GM18507 (cell line): ENCODE measurements around the gene LNX1.
"Not testable (repeated sequence)": the region's sequence is repeated elsewhere in the genome, so short reads cannot be mapped to it uniquely, and the experiment has no call there.

ENCODE experiments used
- DNase-seq: peaks from one replicate; pipeline ENCODE4 v3.0.0; 2011; ENCODE audit warnings: low read depth; ENCODE audit not compliant: insufficient read length; ENCODE audit errors: extremely low spot score
- FAIRE-seq: peaks from 2 replicates; lab custom pipeline; 2011; peaks lifted over from hg19 to GRCh38; lab: Jason Lieb, UNC

The LNX1 gene

GRCh38 chr4:53432528-53433424 lies 158.5 kb downstream of the LNX1 start:
- DNase-seq (no peak), FAIRE-seq (no peak)

- DNase-seq = no peak
- FAIRE-seq = no peak
Measured at GRCh38 chr4:53431052-53431451, 160.2 kb downstream of the LNX1 start.

GRCh38 chr4:53427366-53427765 lies 163.9 kb downstream of the LNX1 start:
- FAIRE-seq = no peak

DNA sequence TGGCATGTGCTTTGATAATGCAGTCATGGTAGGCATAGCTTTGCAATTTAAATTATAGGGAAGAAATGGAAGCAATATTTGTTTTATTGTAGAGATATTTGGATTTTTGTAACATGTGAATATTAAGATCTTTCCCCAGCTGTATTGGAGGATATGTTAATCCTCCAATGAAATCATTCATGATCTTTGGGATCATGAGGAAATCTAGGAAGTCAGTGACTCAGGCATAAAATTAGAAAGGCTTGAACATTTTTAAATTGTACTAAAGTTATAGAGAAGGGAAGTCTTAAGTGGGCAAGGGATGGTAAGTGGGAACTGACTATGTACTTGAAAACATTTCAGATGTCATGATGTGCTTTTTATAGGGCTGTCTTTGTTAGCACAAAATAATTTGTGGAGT lies 167.0 kb downstream of the LNX1 start:
- FAIRE-seq = no peak
- DNase-seq = no peak

More at GRCh38 chr4:53427366-53427765, 163.9 kb downstream of the LNX1 start:
- no peak for DNase-seq

GRCh38 chr4:53422367-53422766 lies 168.9 kb downstream of the LNX1 start:
- no peak for DNase-seq
- no peak for FAIRE-seq

GRCh38 chr4:53421791-53422190 lies 169.5 kb downstream of the LNX1 start:
- DNase-seq (no peak), FAIRE-seq (no peak)

DNA sequence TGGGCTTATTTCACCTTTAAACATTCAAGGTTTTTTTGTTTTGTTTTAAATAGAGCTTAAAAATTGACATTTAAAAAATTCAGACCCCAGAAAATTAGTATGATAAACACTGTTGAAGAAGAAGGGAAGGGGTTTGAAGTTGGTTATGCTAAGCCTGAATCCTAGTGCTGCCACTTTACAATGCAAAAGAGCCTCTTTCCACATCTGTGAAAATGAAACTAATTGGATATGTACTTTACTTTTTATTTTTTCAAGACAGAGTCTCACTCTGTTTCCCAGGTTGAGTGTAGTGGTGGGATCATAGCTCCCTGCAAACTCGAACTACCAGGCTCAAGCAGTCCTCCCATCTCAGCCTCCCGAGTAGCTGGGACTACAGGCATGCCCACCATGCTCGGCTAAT lies 172.1 kb downstream of the LNX1 start:
- no peak for FAIRE-seq
- no peak for DNase-seq

DNA sequence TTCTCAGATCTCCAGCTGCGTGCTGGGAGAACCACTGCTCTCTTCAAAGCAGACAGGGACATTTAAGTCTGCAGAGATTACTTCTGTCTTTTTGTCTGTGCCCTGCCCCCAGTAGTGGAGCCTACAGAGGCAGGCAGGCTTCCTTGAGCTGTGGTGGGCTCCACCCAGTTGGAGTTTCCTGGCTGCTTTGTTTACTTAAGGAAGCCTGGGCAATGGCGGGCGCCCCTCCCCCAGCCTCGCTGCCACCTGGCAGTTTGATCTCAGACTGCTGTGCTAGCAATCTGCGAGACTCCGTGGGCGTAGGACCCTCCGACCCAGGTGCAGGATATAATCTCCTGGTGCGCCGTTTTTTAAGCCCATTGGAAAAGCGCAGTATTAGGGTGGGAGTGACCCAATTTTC lies 181.8 kb downstream of the LNX1 start:
- not testable (repeated sequence) for DNase-seq, FAIRE-seq
